GM12878 (cell line): ENCODE measurements around the gene GPSM1. TPM values are rescaled to one million over a fixed set of nuclear protein-coding genes. Genes with fewer than 3 reads are reported as not detected.

ENCODE experiments used
- ATAC-seq: fragments of 200-7000 bp; cut with Tn5 transposase; 3 replicates; pipeline ENCODE4 v1.9.1; 2020; ENCODE audit warnings: mild to moderate bottlenecking, moderate library complexity
- BruUV-seq: library from RNA; stranded (reverse); fragments of 400-500 nt; replicated peaks from 2 replicates; lab custom pipeline; 2021; lab: Mats Ljungman, UMichigan
- CTCF ChIA-PET: fragments of 300-600 bp; sonication (Branson Sonifier 250); formaldehyde crosslinking; extraction: SDS; loops from one replicate; lab custom pipeline; 2021; ENCODE audit warnings: inconsistent platforms; lab: Yijun Ruan, JAX
- POLR2A ChIA-PET: fragments of 350-600 bp; formaldehyde crosslinking; extraction: SDS; loops from one replicate; lab custom pipeline; 2021; ENCODE audit warnings: inconsistent platforms; lab: Charles Lee
- RAD21 ChIA-PET: fragments of 300-600 bp; sonication (Branson Sonifier 250); formaldehyde crosslinking; loops from one replicate; lab custom pipeline; 2023; ENCODE audit warnings: antibody characterized with exemption; ENCODE audit not compliant: unreplicated experiment; lab: Charles Lee
- SMC1A ChIA-PET: fragments of 300-600 bp; sonication (Branson Sonifier 250); formaldehyde crosslinking; loops from one replicate; lab custom pipeline; 2023; ENCODE audit not compliant: unreplicated experiment, uncharacterized antibody; lab: Charles Lee
- DNase-seq: peaks from one replicate; pipeline ENCODE4 v3.0.0-alpha.2; 2011; ENCODE audit warnings: low read depth, low spot score
- FAIRE-seq: peaks from 3 replicates; lab custom pipeline; 2011; peaks lifted over from hg19 to GRCh38; lab: Jason Lieb, UNC
- H2AFZ ChIP-seq: 2 replicates; pipeline ENCODE4 v1.6.0; 2011; ENCODE audit warnings: low read depth, low read length, control low read depth; ENCODE audit not compliant: control insufficient read depth
- H3K27ac ChIP-seq: 2 replicates; pipeline ENCODE4 v1.5.1; 2011; ENCODE audit warnings: control low read depth; ENCODE audit not compliant: control insufficient read depth, insufficient read depth
- H3K27me3 ChIP-seq, 2 experiments: replicated peaks in 1 of 2; 2 replicates each; pipeline versions ENCODE4 v1.6.0 to v1.6.1; 2011; ENCODE audit warnings: low read length in 1 of 2; ENCODE audit not compliant: control insufficient read depth in 2 of 2, insufficient read depth in 2 of 2
- H3K36me3 ChIP-seq, 2 experiments: 2 replicates each; pipeline ENCODE4 v1.5.1; 2011; ENCODE audit warnings: low read length in 1 of 2; ENCODE audit not compliant: control insufficient read depth in 2 of 2, insufficient read depth in 2 of 2
- H3K4me1 ChIP-seq: 2 replicates; pipeline ENCODE4 v1.6.1; 2011; ENCODE audit warnings: mild to moderate bottlenecking, low read length, moderate library complexity, mixed read lengths; ENCODE audit not compliant: control insufficient read depth, insufficient read depth
- H3K4me2 ChIP-seq: 2 replicates; pipeline ENCODE4 v1.6.0; 2011; ENCODE audit warnings: control low read depth; ENCODE audit not compliant: control insufficient read depth, insufficient read depth
- H3K4me3 ChIP-seq: fragments of 200-600 bp; sonication (generic); 2 replicates; pipeline ENCODE4 v1.5.1; 2016
- H3K79me2 ChIP-seq: 2 replicates; pipeline ENCODE4 v1.6.0; 2011; ENCODE audit warnings: low read length; ENCODE audit not compliant: control insufficient read depth, insufficient read depth
- H3K9ac ChIP-seq: 2 replicates; pipeline ENCODE4 v1.8.0; 2011; ENCODE audit warnings: low read length, control low read depth, mixed read lengths; ENCODE audit not compliant: control insufficient read depth, insufficient read depth
- H3K9me3 ChIP-seq: replicated peaks from 3 replicates; pipeline ENCODE4 v1.5.1; 2011; ENCODE audit warnings: mild to moderate bottlenecking, low read length; ENCODE audit not compliant: control insufficient read depth, insufficient read depth
- H4K20me1 ChIP-seq: 2 replicates; pipeline ENCODE4 v1.6.0; 2011; ENCODE audit not compliant: control insufficient read depth, insufficient read depth
- EP300 ChIP-seq, 2 experiments: fragments of 150-350 bp in 1 of 2; IDR thresholded peaks; 2 replicates each; pipeline ENCODE4 v1.6.1; 2011 to 2012; ENCODE audit warnings: low read depth in 2 of 2, low read length in 2 of 2, borderline replicate concordance in 1 of 2, improper control_type of control experiment in 1 of 2, inconsistent platforms in 1 of 2; ENCODE audit not compliant: control insufficient read depth in 1 of 2
- HDAC6 ChIP-seq: fragments of 200-600 bp; sonication (generic); IDR thresholded peaks from one replicate; pipeline ENCODE4 v1.8.0; 2017; ENCODE audit warnings: antibody characterized with exemption; ENCODE audit not compliant: unreplicated experiment
- HSF1 ChIP-seq: fragments of 150-350 bp; IDR thresholded peaks from 2 replicates; pipeline ENCODE4 v1.6.1; 2014; ENCODE audit warnings: mild to moderate bottlenecking, low read depth, low read length
- PBX3 ChIP-seq: IDR thresholded peaks from 2 replicates; pipeline ENCODE4 v1.6.1; 2011; ENCODE audit warnings: mild to moderate bottlenecking, low read depth, low read length, moderate library complexity; ENCODE audit not compliant: insufficient replicate concordance
- POLR2A ChIP-seq: IDR thresholded peaks from 2 replicates; pipeline ENCODE4 v1.6.1; 2011; ENCODE audit warnings: low read depth, mild to moderate bottlenecking, low read length
- whole genome bisulfite sequencing: methylation state at CpG from one replicate; pipeline ENCODE4 v1.1.6; 2016; ENCODE audit warnings: low lambda C conversion rate; ENCODE audit not compliant: insufficient replicate concordance, insufficient coverage; ENCODE audit errors: missing lambda C conversion rate; 5-methylcytosine and 5-hydroxymethylcytosine counted together
- in situ Hi-C: fragments of 300-500 bp; cut with MboI; formaldehyde crosslinking; loops from 9 replicates; pipeline ENCODE4 v1.14.3; 2018; ENCODE audit warnings: mixed read lengths
- intact Hi-C: fragments of 100-400 bp; cut with micrococcal nuclease; formaldehyde crosslinking; loops from one replicate; pipeline ENCODE4 v1.14.2; 2022; ENCODE audit not compliant: unreplicated experiment
- polyA plus RNA-seq, 11 experiments: library from polyadenylated mRNA; depleted of rRNA in 4 of 11; unstranded in 6 of 11; stranded (reverse) in 5 of 11; fragments of >200 nt; fragmentation: Nextera tagmentation in 4 of 11; fragmentation: Illumina TruSeq in 1 of 11; extraction: Ambion mirVana in 4 of 11; extraction: Trizol in 1 of 11; gene quantifications; 1 replicate in 1 of 11; 2 replicates in 10 of 11; pipeline versions ENCODE4 v1.2.1 to v1.2.3, GENCODE V29; 2011 to 2016; ENCODE audit warnings: inconsistent platforms in 2 of 11, missing spikeins in 2 of 11, low read depth in 1 of 11
- total RNA-seq, 4 experiments: library from RNA; depleted of rRNA in 3 of 4; stranded (reverse); fragments of >200 nt in 3 of 4; fragmentation: Illumina TruSeq in 1 of 4; extraction: Trizol in 1 of 4; gene quantifications; 2 replicates each; pipeline versions ENCODE4 v1.2.1 to v1.2.3, GENCODE V29; 2013 to 2021
- TF ChIP-seq, protein P1 (sequence below), 3 experiments: IDR thresholded peaks in 2 of 3; conservative IDR thresholded peaks in 1 of 3; 2 replicates each; pipeline ENCODE4 v1.5.1; 2011; ENCODE audit warnings: low read depth in 3 of 3, low read length in 3 of 3, mild to moderate bottlenecking in 3 of 3, control low read depth in 2 of 3, moderate library complexity in 2 of 3, inconsistent platforms in 1 of 3, mixed read lengths in 1 of 3; ENCODE audit not compliant: control insufficient read depth in 2 of 3, insufficient read depth in 1 of 3; ENCODE audit errors: extremely low read depth in 1 of 3
- TF ChIP-seq, protein P2 (sequence below): IDR thresholded peaks from 2 replicates; pipeline ENCODE4 v1.6.1; 2012; ENCODE audit warnings: improper control_type of control experiment, low read depth, low read length; ENCODE audit not compliant: insufficient replicate concordance

GPSM1 gene
- total and polyA plus RNA-seq, 10 of the 15 experiments (the other 5 are each of a cell fraction or from before 2014, with no cell fraction given), result 0.04 to 0.10 (median 0.10) TPM; not detected in 7

GRCh38 chr9:136381966-136382513 lies 54.7 kb downstream of the GPSM1 start:
- no TSS peak for BruUV-seq
- ChIA-PET POLR2A (no interaction called here), CTCF (no interaction called here), SMC1A (no interaction called here), RAD21 (no interaction called here)
- no peak for DNase-seq
- no peak overlapping the region for H3K27ac ChIP-seq
- no peak overlapping the region for H2AFZ ChIP-seq
- no peaks in the 10 kb centered on the region for H3K79me2 ChIP-seq
- 94% methylated on average over 25 of the region's 25 CpGs for WGBS
- no peak overlapping the region for H3K4me3 ChIP-seq
- no peak for ATAC-seq
- no peaks in the 10 kb centered on the region for H3K9me3 ChIP-seq
- H3K27me3 ChIP-seq, result no peaks in the 10 kb centered on the region
- in situ Hi-C loops, result no loop called here
- no peak overlapping the region for H3K9ac ChIP-seq
- no peaks in the 10 kb centered on the region for H3K4me1 ChIP-seq
- H4K20me1 ChIP-seq, result no peaks in the 10 kb centered on the region
- H3K36me3 ChIP-seq, result peaks cover 3 to 34% of the 10 kb centered on the region in 2 experiments; a peak in 3 of 4 replicates
- intact Hi-C loops, result no loop called here
- no peak for FAIRE-seq
- H3K4me2 ChIP-seq, result no peak overlapping the region
- no peak for TF ChIP-seq PBX3
- no peak for TF ChIP-seq EP300 (IDR thresholded peaks at IDR 0.05; ENCODE audit: borderline replicate concordance in 1 of 2, control insufficient read depth in 1 of 2, low read depth in 2 of 2, low read length in 2 of 2)
- TF ChIP-seq HDAC6, result no peak
- TF ChIP-seq, protein P1, sequence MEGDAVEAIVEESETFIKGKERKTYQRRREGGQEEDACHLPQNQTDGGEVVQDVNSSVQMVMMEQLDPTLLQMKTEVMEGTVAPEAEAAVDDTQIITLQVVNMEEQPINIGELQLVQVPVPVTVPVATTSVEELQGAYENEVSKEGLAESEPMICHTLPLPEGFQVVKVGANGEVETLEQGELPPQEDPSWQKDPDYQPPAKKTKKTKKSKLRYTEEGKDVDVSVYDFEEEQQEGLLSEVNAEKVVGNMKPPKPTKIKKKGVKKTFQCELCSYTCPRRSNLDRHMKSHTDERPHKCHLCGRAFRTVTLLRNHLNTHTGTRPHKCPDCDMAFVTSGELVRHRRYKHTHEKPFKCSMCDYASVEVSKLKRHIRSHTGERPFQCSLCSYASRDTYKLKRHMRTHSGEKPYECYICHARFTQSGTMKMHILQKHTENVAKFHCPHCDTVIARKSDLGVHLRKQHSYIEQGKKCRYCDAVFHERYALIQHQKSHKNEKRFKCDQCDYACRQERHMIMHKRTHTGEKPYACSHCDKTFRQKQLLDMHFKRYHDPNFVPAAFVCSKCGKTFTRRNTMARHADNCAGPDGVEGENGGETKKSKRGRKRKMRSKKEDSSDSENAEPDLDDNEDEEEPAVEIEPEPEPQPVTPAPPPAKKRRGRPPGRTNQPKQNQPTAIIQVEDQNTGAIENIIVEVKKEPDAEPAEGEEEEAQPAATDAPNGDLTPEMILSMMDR (IDR thresholded peaks at IDR 0.05 in 2 of 3, conservative IDR thresholded peaks at IDR 0.05 in 1 of 3; ENCODE audit: control insufficient read depth in 2 of 3, extremely low read depth in 1 of 3, insufficient read depth in 1 of 3, low read depth in 3 of 3, low read length in 3 of 3), result no peak
- TF ChIP-seq HSF1, result no peak
- TF ChIP-seq POLR2A, result peak; percentile 50
- TF ChIP-seq, protein P2, sequence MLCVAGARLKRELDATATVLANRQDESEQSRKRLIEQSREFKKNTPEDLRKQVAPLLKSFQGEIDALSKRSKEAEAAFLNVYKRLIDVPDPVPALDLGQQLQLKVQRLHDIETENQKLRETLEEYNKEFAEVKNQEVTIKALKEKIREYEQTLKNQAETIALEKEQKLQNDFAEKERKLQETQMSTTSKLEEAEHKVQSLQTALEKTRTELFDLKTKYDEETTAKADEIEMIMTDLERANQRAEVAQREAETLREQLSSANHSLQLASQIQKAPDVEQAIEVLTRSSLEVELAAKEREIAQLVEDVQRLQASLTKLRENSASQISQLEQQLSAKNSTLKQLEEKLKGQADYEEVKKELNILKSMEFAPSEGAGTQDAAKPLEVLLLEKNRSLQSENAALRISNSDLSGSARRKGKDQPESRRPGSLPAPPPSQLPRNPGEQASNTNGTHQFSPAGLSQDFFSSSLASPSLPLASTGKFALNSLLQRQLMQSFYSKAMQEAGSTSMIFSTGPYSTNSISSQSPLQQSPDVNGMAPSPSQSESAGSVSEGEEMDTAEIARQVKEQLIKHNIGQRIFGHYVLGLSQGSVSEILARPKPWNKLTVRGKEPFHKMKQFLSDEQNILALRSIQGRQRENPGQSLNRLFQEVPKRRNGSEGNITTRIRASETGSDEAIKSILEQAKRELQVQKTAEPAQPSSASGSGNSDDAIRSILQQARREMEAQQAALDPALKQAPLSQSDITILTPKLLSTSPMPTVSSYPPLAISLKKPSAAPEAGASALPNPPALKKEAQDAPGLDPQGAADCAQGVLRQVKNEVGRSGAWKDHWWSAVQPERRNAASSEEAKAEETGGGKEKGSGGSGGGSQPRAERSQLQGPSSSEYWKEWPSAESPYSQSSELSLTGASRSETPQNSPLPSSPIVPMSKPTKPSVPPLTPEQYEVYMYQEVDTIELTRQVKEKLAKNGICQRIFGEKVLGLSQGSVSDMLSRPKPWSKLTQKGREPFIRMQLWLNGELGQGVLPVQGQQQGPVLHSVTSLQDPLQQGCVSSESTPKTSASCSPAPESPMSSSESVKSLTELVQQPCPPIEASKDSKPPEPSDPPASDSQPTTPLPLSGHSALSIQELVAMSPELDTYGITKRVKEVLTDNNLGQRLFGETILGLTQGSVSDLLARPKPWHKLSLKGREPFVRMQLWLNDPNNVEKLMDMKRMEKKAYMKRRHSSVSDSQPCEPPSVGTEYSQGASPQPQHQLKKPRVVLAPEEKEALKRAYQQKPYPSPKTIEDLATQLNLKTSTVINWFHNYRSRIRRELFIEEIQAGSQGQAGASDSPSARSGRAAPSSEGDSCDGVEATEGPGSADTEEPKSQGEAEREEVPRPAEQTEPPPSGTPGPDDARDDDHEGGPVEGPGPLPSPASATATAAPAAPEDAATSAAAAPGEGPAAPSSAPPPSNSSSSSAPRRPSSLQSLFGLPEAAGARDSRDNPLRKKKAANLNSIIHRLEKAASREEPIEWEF, result no peak
